SU-DHL-6 (cell line): ENCODE data around the gene ACSL4.

Experiments used
- H2AFZ ChIP-seq: fragments of 200-600 bp; sonication (generic); 2 replicates; pipeline ENCODE4 v1.6.1; 2014; ENCODE audit warnings: low read depth, mild to moderate bottlenecking, moderate library complexity, mixed read lengths, antibody characterized with exemption, low read length; ENCODE audit not compliant: severe bottlenecking
- H3F3A ChIP-seq: fragments of 200-600 bp; shearing (Covaris generic); 2 replicates; pipeline ENCODE4 v1.6.0; 2016; ENCODE audit warnings: antibody characterized with exemption, mild to moderate bottlenecking; ENCODE audit not compliant: insufficient read depth
- H3K27ac ChIP-seq: fragments of 200-600 bp; sonication (generic); 2 replicates; pipeline ENCODE4 v1.5.1; 2016; ENCODE audit warnings: low read depth, mild to moderate bottlenecking, low read length, moderate library complexity, mixed read lengths
- H3K27me3 ChIP-seq: fragments of 200-600 bp; sonication (generic), shearing (Covaris generic); 2 replicates; pipeline ENCODE4 v1.6.0; 2014; ENCODE audit warnings: mild to moderate bottlenecking, low read length
- H3K36me3 ChIP-seq: fragments of 200-600 bp; sonication (generic); 2 replicates; pipeline ENCODE4 v1.6.1; 2014; ENCODE audit warnings: mild to moderate bottlenecking, low read length, mixed read lengths
- H3K4me2 ChIP-seq: fragments of 300-600, 200-600 bp; shearing (Covaris generic), sonication (generic); 2 replicates; pipeline ENCODE4 v1.6.0; 2014; ENCODE audit warnings: low read length, low read depth, mild to moderate bottlenecking; ENCODE audit not compliant: poor library complexity, severe bottlenecking
- H3K4me3 ChIP-seq: fragments of 200-600 bp; sonication (generic); 2 replicates; pipeline ENCODE4 v1.5.1; 2014; ENCODE audit warnings: antibody characterized with exemption, low read length, mild to moderate bottlenecking, mixed read lengths; ENCODE audit not compliant: insufficient read depth, poor library complexity, severe bottlenecking
- H3K79me2 ChIP-seq: fragments of 200-600 bp; sonication (generic); 2 replicates; pipeline ENCODE4 v1.6.1; 2014; ENCODE audit warnings: mild to moderate bottlenecking, low read length, moderate library complexity; ENCODE audit not compliant: insufficient read depth
- H3K9ac ChIP-seq: fragments of 200-600 bp; sonication (generic); 2 replicates; pipeline ENCODE4 v1.7.0; 2014; ENCODE audit warnings: mild to moderate bottlenecking, low read length
- H3K9me2 ChIP-seq: fragments of 200-600 bp; sonication (generic); replicated peaks from 2 replicates; pipeline ENCODE4 v1.6.1; 2014; ENCODE audit warnings: low read length; ENCODE audit not compliant: insufficient read depth
- H3K9me3 ChIP-seq: fragments of 200-600 bp; sonication (generic); 2 replicates; pipeline ENCODE4 v1.6.1; 2014; ENCODE audit warnings: low read length, mixed read lengths; ENCODE audit not compliant: insufficient read depth
- H4K20me1 ChIP-seq: fragments of 200-600 bp; sonication (generic); 2 replicates; pipeline ENCODE4 v1.6.1; 2014; ENCODE audit warnings: low read depth, mild to moderate bottlenecking, antibody characterized with exemption, low read length, moderate library complexity, mixed read lengths
- CTCF ChIP-seq: fragments of 200-600 bp; sonication (generic); IDR thresholded peaks from one replicate; pipeline ENCODE4 v1.5.1; 2017; ENCODE audit warnings: antibody characterized with exemption, mild to moderate bottlenecking, low read length, moderate library complexity; ENCODE audit not compliant: insufficient read depth, poor library complexity, severe bottlenecking
- EZH2phosphoT487 ChIP-seq: fragments of 200-600 bp; sonication (generic), shearing (Covaris generic); conservative IDR thresholded peaks from 2 replicates; pipeline ENCODE4 v1.6.1; 2018; ENCODE audit warnings: mild to moderate bottlenecking, antibody characterized with exemption, low read length, moderate library complexity, mixed read lengths

ACSL4 gene

DNA sequence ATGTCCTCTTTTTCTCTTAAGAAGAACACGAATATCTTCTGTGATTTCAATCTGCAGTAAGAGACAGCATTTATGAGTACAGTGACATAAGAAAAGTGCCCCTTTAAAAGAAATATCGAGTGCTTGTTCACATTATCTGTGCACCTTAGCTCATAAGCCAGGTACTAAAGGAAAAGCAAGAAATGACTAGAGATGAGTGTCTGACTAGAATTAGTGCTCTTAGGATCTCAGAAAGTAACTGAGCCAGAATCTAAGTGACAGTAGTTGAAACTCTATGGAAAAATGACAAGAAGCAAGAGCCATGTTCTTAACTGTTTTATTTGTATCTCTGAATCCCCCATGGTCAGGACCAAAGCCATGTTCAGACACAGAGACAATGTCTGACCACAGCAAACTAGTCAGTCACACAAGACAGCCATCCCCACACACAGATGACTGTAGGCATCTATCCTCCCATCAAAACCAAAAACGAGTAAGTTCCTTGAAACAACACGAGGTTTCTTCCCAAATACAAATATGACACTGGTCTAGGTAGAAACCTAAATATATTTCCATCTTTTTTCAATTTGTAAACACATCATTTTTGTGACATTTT is 36.8 kb downstream of the ACSL4 start:
- Histone ChIP-seq H3K9ac (no peak overlapping the region), H3K9me2 (no peaks in the 10 kb centered on the region), H3K9me3 (no peaks in the 10 kb centered on the region), H3K79me2 (peaks cover 59% of the 10 kb centered on the region), H3K27me3 (no peaks in the 10 kb centered on the region), H2AFZ (no peak overlapping the region), H3K4me3 (no peak overlapping the region), H3K36me3 (no peaks in the 10 kb centered on the region), H3F3A (no peaks in the 10 kb centered on the region), H3K27ac (no peak overlapping the region), H4K20me1 (no peaks in the 10 kb centered on the region), H3K4me2 (no peak overlapping the region)
- TF ChIP-seq EZH2phosphoT487 = no peak
- no peak for TF ChIP-seq CTCF

- Histone ChIP-seq H3K4me3 (no peak overlapping the region), H2AFZ (no peak overlapping the region), H3K9me2 (no peaks in the 10 kb centered on the region), H4K20me1 (no peaks in the 10 kb centered on the region), H3F3A (no peaks in the 10 kb centered on the region), H3K36me3 (no peaks in the 10 kb centered on the region), H3K4me2 (no peak overlapping the region), H3K27ac (no peak overlapping the region), H3K9me3 (no peaks in the 10 kb centered on the region), H3K79me2 (peaks cover 59% of the 10 kb centered on the region), H3K9ac (no peak overlapping the region), H3K27me3 (no peaks in the 10 kb centered on the region)
- no peak for TF ChIP-seq EZH2phosphoT487
- no peak for TF ChIP-seq CTCF
These were observed 37.4 kb downstream of the ACSL4 start for GRCh38 chrX:109695637-109696036.

DNA sequence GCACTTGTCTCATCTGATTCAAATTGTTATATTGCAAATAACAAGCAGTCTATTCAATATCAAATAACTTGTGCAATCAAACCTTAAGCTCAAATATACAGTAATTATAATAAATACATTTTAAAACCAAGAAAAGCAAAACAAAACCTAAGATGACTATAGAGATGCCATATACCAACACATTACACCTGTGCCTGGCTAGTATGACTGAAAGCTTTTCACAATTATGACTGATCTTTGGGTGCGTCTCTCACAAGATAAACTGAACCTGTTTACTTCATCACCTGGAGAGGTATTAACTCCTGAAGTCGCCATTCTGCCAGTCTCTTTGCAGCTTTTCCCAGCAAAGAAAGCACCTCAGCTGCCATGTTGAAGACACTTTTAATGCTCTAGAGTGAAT is 41.3 kb downstream of the ACSL4 start:
- TF ChIP-seq EZH2phosphoT487 = no peak
- TF ChIP-seq CTCF = no peak
- H2AFZ ChIP-seq = no peak overlapping the region
- H3K36me3 ChIP-seq = no peaks in the 10 kb centered on the region
- no peak overlapping the region for H3K27ac ChIP-seq
- no peak overlapping the region for H3K4me2 ChIP-seq
- no peaks in the 10 kb centered on the region for H3K27me3 ChIP-seq
- H3F3A ChIP-seq = no peaks in the 10 kb centered on the region
- no peak overlapping the region for H3K4me3 ChIP-seq
- no peaks in the 10 kb centered on the region for H3K9me2 ChIP-seq
- peaks cover 48% of the 10 kb centered on the region for H3K79me2 ChIP-seq
- no peaks in the 10 kb centered on the region for H4K20me1 ChIP-seq
- H3K9ac ChIP-seq = no peak overlapping the region
- no peaks in the 10 kb centered on the region for H3K9me3 ChIP-seq
